Measurements from ENCODE around the gene CLDN17.

CLDN17 gene

DNA sequence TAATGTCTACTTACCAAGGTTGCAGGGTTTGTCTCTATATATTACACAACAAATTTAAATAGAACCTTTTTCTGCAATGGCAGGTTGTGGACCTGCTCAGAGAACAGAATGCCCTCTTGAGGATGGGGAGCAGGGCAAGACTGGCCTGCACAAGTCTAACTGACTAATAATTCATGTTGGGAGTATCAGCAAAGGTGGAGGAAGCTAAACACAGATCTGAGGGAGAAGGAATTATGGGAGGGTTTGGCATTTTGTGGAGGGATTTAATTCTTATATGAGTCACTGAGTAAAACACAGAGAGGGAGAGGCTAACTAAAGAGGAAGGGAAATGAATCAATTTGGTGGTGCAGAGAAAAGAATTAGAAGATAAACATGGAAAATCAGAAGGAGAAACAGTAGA, 40.0 kb downstream of the CLDN17 start:
- DNase-seq (ENCODE audit: low read depth): no peak
- H3K4me3 ChIP-seq (ENCODE audit: low read length): no peak overlapping the region
- TF ChIP-seq, protein P1, sequence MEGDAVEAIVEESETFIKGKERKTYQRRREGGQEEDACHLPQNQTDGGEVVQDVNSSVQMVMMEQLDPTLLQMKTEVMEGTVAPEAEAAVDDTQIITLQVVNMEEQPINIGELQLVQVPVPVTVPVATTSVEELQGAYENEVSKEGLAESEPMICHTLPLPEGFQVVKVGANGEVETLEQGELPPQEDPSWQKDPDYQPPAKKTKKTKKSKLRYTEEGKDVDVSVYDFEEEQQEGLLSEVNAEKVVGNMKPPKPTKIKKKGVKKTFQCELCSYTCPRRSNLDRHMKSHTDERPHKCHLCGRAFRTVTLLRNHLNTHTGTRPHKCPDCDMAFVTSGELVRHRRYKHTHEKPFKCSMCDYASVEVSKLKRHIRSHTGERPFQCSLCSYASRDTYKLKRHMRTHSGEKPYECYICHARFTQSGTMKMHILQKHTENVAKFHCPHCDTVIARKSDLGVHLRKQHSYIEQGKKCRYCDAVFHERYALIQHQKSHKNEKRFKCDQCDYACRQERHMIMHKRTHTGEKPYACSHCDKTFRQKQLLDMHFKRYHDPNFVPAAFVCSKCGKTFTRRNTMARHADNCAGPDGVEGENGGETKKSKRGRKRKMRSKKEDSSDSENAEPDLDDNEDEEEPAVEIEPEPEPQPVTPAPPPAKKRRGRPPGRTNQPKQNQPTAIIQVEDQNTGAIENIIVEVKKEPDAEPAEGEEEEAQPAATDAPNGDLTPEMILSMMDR (conservative IDR thresholded peaks at IDR 0.05; ENCODE audit: low read depth, low read length): no peak

DNA sequence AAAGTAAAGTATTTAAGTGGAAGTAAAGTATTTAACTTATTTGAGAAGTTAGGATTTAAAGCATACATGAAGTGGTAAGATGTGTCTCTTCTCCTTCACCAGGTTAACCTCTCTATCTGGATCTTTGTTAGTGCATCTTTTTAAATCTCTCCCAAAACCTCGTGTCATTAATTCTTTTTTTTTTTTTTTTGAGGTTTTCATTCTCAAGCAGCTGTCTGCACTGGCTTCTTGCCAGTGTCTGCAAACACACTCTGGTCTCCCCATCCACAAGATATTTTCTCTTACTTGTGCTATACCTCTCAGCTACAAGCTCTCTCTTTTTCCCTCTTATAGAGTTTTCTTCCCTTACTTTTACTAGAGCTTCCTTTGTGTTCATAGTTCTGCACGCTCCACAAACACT, 49.0 kb downstream of the CLDN17 start:
- H3K4me3 ChIP-seq (ENCODE audit: low read length): no peak overlapping the region
- TF ChIP-seq, protein P1 (conservative IDR thresholded peaks at IDR 0.05; ENCODE audit: low read depth, low read length): no peak
- no peak for DNase-seq (ENCODE audit: low read depth)

DNA sequence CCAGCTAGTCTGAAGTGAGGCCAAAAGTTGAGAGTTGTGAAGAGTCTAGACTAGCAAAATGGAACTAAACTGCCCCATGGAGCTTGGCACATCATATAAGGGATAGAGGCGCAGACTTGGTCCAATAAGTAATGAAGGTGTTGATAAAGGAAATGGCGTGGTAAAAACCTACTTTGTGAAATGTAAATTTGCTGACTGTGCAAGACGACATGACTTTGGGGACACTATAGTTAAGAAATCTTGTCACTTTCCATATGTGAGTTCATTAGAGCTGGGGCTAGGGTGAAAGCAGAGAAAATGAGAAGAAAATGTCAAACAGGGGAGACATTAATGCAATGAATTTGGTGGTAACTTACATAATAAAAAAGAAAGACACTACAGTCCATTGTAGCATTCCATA, 50.1 kb downstream of the CLDN17 start:
- no peak overlapping the region for H3K4me3 ChIP-seq (ENCODE audit: low read length)
- TF ChIP-seq, protein P1 (conservative IDR thresholded peaks at IDR 0.05; ENCODE audit: low read depth, low read length): no peak
- no peak for DNase-seq (ENCODE audit: low read depth)

All from retinal pigment epithelial cell (primary cell).